Activated CD8-positive, alpha-beta memory T cell treated with anti-CD3 and anti-CD28 coated beads for 4 hours (primary cell): ENCODE results near the gene RTL10.

Experiments used
- DNase-seq, 2 donors: peaks; one replicate each; pipeline ENCODE4 v3.0.0-alpha.2; 2020; ENCODE audit warnings: low read depth in 2 of 2

The RTL10 gene

DNA sequence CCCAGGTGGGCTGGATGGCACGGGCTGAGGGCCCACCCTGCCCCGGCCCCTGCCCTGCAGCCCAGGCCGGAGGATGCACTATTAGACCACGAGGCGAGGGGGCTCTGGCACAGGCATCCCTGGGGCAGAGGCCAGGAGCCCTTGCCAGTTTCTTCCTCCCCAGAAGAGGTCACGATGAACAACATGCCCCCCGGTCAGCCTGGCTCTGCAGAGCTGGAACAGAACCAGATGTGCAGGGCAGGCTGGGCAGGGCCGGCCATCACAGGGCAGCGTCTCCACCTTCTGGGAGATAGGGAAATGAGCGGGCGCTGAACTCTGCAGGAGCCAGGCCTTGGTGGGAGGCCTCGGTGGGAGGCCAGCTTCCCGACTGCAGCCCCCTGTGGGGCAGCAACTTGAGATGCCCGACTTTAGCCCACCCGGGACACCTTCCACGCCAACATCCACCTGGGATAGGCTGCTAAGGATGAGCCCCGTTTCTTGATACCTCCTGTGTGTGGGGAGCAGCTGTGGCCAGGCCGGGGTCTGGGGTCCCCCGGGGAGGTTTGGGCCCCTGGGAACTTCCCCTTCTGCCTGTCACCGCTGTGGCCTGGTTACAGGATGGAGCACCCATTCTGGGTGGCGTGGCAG, 21.8 kb upstream of the RTL10 start:
- DNase-seq: no peak

DNA sequence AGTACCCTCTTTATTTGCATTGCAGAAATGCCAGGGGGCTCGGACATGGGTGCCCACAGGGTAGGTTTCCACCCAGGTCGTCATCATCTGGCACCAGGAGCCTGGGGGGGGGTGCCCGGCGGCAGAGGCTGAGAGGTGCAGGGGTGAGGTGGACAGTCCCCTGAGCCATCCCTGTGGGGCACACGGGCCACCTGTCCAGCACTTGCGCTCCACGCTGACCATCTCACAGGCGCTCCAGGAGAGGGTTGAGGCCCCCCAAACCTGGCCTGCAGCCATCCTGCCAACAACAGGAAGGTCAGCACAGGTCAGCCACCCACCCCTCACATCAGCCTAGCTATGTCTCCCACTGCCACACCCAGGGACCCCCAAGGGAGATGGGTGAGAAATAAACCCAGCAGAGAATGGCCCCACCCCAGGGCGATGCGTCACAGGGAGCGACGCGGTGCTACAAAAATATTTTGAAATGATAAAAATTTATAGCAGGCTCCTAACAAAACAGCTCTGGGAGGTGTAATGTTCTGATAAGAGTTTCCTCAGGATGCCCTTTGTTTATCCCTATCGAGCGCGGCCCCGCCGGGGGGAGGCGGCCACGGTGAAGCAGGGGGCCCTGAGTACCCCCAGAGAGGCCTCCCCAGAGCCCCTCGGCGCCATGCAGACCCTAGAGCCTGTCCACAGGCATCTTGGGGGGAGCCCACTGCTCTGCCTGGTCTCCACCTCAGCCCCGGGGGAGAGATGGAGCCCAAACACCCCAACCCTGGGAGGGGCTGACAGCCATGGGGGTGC, 21.0 kb upstream of the RTL10 start:
- DNase-seq: no peak

DNA sequence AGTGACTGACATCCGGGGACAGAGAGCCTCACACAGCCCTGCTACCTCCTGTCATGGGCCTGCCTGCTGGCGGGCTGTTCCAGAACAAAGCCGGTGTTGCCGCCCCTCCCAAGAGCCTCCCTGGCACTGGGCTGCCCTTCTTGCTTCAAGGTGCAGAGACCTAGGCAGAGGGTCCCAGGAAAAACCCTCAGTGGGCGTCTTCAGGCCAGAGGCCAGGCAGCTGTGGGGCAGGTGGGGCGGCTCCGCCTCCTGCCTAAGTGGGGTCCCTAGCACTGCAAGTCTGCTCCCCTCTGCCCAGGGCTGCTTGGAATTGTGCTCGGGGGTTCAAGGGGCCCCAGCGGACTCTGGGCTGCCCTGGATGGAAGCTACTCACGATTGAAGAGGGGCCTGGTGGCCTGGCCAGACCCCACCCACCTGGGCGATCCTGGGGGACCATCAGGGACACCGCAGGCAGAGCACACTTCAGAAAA, 20.4 kb upstream of the RTL10 start:
- DNase-seq: no peak

DNA sequence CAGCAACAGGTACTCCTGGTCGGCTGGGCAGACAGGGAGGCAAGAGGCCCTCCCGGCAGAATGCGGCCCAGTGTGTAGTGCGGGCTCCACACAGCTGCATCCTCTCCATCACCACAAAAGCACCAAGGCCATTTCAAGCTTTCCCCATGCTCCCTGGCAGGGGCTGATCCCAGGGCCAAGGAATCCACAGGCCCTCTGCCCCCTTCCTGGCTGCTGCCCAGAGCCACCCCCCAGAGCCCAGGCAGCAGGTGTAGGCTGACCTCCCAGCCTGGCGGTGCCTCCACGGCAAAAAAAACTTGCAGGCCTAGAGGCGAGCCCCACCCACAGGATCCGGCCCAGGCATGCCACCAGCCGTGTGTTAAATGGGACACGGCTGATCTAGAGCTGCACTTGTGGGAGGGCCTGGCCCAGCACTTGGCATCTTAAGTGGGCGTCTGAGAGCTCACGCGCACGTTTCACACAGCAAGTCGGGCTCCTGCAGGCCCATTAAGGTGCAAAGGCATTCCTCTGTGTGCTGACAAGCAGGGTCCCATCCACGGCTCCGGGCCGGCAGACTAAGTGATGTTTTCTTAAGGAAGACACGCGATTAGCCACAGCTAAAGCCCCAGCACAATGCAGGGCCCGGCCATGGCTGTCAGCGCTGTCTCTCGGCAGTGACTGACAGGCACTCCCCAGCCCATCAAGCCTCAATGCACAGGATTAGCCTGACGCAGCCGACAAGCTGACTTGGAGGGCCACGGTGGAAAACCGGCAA, 19.8 kb upstream of the RTL10 start:
- DNase-seq: no peak

DNA sequence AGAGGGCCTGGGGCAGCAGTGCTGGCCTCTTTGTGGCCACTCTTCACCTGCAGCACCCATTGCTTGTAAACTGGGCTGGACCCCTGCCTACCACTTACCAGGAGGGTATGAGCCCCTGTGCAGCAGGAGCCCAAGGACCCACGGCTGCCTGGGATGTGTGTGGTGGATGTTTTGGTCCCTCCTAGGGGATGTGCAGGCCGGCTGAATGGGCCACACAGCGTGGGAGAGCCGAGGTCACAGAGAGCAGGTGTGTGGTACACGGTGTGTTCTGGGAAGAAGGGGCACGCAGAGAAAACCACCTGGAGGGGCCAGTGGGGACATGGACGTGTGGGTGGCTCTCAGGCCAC, 19.3 kb upstream of the RTL10 start:
- no peak for DNase-seq

DNA sequence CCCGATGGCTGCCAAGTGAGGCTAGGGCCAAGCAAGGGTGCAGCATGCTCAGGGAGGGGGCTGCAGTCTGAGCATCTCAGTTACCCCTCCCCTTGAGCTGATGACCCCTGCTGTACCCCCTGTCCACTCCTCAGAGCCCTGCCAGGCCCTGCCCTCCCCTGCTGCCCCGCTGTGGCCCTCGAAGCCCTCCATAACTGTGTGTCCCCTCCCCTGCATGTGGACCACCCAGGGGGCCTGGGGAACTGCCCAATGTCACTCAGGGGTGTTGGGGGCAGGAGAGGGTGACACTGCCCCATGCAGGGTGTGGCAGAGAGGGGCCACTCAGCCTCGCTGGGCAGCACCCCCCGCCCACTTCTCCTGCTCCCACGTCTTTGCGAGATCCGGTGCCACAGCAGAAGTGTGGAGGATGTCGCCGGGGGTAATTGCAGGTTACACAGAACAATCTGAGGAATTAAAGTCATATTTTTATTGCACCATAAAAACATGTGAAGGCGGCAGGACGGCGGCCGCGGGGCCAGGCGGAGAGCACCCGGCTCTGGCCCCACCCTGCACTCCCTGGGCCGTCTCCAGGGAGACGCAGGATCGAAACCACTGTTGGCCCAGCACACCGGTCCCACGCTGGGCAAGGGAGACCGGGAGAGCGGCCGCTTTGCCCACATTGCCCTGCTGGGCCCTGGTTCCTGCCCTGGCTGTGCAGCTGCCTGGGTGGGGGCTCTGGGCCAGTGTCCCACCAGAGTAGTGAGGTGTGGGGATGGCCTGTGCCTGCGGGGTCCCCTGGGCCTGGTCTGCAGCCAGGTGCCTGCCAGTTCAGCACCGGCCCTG, 18.7 kb upstream of the RTL10 start:
- DNase-seq: no peak

DNA sequence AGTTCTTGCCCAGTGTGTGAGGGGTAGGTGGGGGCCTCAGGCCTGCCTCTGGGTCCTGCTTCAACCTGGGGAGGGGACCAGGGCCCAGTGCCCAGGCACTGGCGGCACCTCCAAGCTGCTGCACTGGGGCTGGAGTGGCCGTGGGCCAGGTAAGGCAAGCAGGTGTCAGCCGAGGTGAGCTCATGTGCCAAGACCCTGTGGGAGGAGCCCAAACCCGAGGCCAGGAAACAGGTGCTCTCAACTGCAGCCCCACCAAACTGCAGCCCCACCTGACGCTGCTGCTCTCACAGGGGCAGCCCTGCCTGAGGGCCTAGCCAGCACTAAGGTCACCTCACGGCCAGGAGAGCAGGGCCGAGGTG, 18.1 kb upstream of the RTL10 start:
- DNase-seq: no peak

DNA sequence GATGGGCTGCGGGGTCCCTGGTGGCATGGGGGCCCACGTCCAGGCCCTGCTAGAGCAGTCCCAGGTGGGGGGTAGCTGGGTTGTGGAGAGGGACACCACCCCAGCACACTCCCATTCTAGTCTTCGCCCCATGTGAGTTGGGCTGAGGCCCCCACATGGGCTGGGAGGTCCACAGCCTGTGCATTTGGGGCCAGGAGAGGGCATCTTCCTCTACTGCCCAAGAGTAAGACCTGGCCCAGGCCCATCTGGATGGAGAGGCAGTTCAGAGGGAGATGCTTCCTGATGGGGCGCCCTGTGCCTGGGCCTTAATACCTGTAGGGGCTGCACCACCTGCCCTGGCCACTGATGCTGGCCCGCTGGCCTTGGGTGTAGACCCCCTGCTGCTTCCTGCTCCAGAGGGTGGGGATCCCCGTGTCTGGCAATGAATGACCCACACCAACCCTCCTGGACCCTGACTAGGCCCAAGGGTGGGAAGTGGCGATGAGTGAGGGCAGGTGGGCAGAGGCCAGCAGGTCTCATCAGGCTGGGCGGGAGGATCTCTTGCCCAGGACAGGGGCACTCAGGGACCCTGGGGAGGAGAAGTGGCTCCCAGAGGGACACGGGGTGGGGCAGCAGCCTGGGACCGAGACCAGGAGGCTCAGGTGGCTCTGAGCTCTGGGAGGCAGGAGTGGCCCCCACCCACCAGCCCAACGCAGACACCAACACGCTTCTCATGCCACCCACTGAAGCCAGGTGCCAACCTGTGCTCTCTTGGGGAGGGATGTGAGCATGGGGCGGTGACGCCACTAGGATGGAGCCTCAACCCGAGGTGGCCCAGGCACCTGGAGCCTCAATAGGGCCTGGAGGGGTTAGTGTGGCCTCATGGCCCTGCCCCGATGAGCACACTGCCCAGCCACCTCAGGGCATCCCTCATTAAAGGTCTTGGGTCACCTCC, 17.4 kb upstream of the RTL10 start:
- DNase-seq: no peak

DNA sequence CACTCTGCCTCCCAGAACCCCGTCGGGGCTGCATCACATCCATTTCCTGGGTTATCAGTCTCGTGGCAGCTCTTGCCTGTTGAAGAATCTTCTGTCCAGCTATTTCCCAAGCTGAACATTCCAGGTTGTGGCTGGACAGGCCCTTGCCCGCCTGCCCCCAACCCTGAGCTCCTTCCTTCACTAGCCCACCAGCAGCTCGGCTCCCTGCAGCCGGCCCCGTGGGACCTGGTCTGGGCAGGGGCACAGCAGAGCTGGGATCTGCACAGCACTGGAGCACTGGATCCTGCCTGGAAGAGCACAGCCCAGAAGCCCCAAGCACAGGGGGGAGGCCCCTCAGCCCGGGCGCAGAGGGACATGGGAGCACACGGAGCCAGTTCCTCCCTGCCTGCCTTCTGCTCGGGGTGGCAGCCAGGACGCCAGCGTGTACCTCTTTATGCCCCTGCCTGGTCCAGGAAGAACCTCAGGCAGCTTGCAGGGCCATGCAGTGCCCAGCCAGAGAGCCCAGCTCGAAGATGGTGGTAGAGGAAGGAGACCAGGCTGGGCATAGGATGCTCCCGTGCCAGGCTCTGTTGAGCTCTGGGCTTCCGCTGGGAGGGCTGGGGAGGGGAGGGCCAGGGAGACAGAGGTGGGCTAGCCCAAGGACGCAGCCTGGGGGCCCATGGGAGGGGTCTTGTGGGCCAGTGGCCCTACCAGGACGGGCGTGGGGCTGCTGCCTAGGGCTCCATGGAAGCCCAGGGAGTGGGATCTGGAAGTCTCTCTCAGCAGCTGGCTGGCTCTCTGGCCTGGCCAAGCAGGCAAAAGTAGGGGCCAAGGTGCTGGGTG, 16.6 kb upstream of the RTL10 start:
- DNase-seq: no peak

DNA sequence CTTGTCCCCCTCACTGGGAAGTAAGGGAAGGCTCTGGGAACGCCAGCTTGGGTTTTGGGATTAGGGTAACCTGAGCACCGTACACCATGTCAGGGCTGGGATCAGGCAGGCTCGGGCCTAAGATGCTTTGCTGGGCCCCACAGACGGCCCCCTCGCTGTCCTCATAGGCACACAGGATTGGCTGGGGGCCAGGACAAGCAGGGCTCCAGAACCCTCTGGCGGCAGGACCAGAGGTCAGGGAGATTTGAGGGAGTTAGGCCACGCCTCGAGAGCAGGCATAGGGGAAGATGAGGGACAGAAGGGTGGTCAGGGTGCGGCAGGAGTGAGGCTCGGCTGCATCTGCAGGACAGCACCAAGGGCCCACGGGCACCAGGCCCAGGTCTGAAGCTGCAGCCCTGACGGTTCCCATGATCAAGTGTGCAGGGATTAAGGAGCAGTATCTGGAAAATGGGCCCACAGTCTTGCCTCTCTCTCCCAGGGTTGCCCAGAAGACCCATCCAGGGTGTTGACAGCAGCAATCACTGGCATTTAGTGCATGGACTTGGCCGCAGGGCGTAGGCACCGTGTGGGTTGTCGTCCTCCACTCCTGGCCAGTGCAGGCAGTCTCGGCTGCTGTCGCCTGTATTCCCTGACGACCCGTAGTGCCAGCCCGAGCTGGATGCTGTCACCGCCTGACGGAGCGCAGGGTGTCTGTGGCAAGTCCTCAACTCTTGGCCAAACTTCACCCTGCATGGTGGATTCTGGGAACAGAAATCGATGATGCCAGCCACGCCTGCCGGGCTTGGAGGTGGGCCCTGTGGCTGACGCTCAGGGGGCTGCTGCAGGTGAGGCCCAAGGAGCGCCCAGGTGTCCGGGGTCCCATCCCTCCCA, 15.7 kb upstream of the RTL10 start:
- DNase-seq: no peak

DNA sequence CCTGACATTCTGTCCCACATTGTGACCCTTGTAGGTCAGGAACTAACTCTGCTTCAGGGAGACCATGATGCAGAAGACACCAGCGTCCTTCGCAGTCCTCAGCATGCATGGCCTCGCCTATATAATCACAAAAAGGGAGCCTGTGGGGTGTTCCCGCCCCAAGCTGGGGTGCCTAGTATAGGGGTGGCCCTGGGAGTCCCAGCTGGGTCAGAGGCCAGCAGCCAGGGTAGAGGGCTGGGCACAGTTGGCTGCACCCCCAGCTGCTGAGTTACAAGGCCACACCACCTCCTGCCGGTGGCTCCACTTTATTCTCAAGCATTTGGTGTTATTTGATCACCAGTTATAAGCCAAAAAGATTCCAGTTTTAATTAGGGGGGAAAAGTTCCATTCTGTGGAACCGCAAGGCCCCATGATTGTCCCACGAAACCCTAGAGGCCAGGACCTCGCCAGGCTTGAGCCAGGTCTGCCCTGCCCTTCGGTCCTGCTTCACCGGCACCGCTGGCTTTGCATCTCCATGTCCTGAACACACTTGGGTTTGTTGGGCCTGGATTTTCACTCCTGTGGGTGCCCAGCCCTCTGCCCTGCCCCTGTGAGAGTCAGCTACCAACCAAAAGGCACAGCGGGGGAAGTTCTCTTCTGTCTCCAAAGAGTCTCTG, 15.0 kb upstream of the RTL10 start:
- no peak for DNase-seq

DNA sequence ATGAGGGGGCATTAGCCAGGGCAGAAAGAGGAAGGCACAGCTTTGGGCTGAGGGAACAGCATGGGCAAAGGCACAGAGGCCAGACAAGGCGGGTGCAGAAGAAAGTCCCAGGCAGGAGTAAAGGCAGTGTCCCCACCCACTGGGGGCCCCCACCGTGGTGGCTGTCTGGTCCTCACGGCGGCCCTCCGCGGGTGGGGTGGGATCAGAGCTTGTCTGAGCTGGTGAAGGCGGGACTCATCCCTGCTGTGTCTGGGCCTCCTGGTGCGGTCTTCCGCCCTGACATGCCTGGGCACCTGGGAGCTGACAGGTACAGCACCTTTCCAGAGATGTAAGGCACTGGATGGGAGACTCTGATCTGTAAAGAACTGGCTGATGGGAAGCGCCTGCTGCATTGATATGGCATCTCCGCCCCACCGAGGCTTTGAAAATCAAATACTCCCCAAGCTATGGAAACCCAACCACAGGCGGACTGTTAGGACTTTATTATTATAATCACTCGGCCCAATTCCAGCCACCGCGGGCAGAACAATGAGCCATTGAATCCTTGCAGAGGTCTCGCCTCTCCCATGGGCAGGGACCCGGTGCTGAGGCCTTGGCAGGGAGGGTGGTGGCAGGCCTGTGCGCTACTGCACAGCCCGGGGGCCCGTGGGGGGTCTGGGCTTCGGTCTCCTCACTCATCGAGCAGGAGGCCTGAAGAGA, 14.2 kb upstream of the RTL10 start:
- DNase-seq: no peak

DNA sequence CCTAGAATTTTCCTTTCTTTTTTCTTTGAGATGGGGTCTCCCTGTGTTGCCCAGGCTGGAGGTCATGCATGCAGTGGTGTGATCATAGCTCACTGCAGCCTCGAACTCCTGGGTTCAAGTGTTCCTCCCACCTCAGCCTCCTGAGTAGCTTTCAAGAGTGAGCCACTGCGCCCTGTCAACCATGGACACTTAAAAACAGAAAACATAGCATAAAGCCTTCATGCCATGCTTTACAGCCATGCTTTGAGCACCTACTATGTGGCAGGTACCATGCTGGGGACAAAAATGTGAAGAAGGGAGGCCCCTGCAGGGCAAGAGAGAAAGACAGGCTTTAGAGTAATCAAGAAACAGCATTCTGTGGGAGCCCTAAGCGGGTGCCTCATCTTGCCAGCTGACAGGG, 13.7 kb upstream of the RTL10 start:
- no peak for DNase-seq

DNA sequence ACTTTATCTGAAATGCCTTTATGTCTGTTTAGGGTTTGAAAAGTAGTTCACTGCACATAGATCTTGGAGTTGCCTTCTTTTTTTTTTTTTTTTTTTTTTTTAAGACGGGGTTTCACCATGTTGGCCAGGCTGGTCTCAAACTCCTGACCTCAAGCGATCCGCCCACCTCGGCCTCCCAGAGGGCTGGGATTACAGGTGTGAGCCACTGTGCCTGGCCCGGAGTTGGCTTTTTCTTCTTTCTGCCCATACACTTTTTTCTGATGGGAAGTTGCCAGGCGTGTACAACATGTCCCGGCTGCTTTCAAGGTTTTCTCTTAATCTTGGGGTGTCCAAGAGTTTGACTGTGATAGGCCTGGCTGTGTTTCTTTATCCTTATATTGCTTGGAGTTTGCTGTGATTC, 12.9 kb upstream of the RTL10 start:
- no peak for DNase-seq

DNA sequence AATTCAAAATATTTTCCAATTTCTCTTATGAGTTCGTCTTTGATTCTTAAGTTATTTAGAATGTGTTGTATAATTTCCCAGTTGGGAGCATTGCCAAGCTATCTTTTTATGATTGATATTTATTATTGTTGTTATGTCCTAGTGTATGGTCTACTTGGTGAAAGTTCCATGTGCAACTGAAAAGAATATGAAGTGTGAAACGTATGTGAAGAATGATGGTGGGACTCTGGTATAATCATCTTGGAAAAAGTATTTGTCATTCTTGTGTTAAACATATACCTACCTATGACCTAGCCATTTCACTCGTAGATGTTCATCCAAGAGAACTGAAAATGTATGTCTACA, 12.0 kb upstream of the RTL10 start:
- DNase-seq: no peak

DNA sequence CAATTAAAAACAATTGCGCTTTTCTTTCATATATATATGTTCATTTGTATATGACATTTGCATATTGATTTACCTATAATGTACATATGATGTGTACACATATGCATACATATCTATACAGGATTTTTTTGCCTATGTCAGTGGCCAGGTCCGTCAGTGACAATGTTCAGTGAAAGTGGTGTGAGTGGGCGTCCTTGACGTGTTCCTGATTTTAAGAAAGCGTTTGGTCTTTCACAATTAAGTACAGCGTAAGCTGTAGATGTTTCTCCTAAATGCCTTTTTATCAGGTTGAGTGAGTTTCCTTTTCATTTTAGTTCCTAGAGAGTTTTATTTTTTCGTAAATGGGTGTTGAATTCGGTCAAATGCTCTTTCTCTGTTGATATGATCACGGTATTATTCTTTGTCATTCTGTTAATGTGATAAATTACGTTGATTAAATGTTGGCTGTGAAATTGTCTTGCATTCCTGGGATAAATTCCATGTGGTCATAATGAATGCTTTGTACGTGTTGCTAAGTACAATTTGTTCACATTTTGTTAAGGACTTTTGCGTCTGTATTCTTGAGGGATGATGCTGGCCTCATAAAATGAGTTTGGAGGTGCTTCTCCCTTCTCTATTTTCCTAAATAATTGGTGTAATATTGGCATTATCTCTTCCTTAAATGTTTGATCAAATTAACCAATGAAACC, 10.6 kb upstream of the RTL10 start:
- DNase-seq: no peak

DNA sequence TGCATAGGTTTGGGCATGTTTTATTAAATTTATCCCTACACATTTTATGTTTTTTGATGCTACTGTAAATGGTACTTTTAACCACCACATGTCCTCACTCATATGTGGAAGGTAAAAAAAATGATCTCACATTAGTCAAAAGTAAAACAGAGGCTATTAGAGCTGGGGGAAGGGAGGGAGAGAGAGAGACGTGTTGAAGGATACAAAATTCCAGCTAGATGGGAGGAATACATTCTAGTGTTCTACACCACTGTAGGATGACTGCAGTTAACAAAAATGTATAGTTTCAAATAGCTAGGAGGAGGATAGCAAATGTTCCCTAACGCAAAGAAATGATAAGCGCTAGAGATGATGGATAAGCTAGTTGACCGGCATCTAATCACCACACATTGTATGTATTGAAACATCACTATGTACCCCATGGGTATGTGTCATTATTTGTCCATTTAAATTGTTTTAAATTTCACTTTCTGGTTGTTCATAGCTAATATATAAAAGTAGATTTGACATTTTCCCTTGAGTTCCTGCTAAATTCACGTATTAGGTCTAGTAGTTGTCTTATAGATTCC, 9.9 kb upstream of the RTL10 start:
- no peak for DNase-seq
